ENCODE measurements around the gene PTPN14. TPM values are rescaled to one million over a fixed set of nuclear protein-coding genes. Genes with fewer than 3 reads are reported as not detected.

The PTPN14 gene
- total RNA-seq, 3 donors from 2014 or later = 5.8 to 49.0 (median 8.3) TPM

DNA sequence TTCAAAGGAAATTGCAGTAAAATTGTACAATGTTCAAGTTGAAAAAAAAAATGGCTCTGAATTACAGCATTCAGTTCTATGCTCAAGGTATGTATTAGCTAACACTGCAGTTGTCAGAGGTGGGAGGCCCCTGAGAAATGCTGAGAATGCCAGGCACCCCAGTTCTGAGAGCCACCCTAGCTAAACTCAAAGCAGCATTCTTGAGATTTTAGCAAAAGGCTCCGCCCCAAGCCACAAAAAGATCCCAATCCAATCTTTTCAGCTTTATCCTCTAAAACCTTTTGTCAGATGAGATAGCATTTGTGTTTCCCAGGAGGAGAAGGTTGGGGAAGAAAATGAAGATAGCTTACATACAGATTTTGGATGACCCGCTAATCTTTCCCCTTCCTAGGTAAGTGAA, 201.6 kb downstream of the PTPN14 start:
- intact Hi-C loops (cut with DNase I, micrococcal nuclease) = no loop called here
- no peak for TF ChIP-seq CTCF (IDR thresholded peaks at IDR 0.05)
- no peaks in the 10 kb centered on the region for H3K36me3 ChIP-seq (ENCODE audit: low read depth)
- no peaks in the 10 kb centered on the region for H3K4me1 ChIP-seq (ENCODE audit: low read depth)
- DNase-seq = no peak
- no peaks in the 10 kb centered on the region for H3K9me3 ChIP-seq
- no peak overlapping the region for H3K4me3 ChIP-seq
- ATAC-seq = no peak

GRCh38 chr1:214349008-214349407, 202.4 kb downstream of the PTPN14 start:
- intact Hi-C loops (cut with DNase I, micrococcal nuclease) = no loop called here
- TF ChIP-seq CTCF (IDR thresholded peaks at IDR 0.05) = no peak
- Histone ChIP-seq H3K9me3 (no peaks in the 10 kb centered on the region), H3K36me3 (ENCODE audit: low read depth) (no peaks in the 10 kb centered on the region), H3K4me3 (no peak overlapping the region), H3K4me1 (ENCODE audit: low read depth) (no peaks in the 10 kb centered on the region)
- ATAC-seq (no peak), DNase-seq (no peak)

DNA sequence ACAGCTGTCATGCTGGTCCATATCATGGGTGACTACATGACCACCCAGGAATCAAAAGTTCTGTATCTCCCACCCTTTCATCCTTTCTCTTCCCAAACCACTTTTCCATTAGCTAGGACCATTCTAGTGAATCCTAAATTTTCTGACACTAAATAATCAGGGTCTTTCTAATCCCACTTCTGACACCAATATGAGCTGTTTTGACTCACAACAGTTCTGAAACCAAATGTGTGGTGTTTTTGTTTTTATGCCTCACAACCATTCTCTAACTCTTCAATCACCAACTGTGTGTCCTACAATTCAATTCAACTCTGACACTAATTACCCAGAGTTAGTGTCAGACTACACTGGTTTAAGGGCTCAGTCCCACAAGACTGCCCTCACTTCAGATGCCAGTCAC, 206.5 kb downstream of the PTPN14 start:
- TF ChIP-seq CTCF (IDR thresholded peaks at IDR 0.05) = no peak
- Histone ChIP-seq H3K4me3 (no peak overlapping the region), H3K4me1 (ENCODE audit: low read depth) (no peaks in the 10 kb centered on the region), H3K9me3 (no peaks in the 10 kb centered on the region), H3K36me3 (ENCODE audit: low read depth) (no peaks in the 10 kb centered on the region)
- intact Hi-C loops (cut with DNase I, micrococcal nuclease) = no loop called here
- ATAC-seq (no peak), DNase-seq (no peak)

GRCh38 chr1:214342525-214342924, 208.9 kb downstream of the PTPN14 start:
- no peak overlapping the region for H3K4me3 ChIP-seq
- TF ChIP-seq CTCF (IDR thresholded peaks at IDR 0.05) = no peak
- H3K9me3 ChIP-seq = no peaks in the 10 kb centered on the region
- no peak for ATAC-seq
- no peaks in the 10 kb centered on the region for H3K4me1 ChIP-seq (ENCODE audit: low read depth)
- DNase-seq = no peak
- intact Hi-C loops (cut with DNase I, micrococcal nuclease) = no loop called here
- no peaks in the 10 kb centered on the region for H3K36me3 ChIP-seq (ENCODE audit: low read depth)

- ATAC-seq (no peak), DNase-seq (no peak)
- Histone ChIP-seq H3K4me1 (ENCODE audit: low read depth) (no peaks in the 10 kb centered on the region), H3K4me3 (no peak overlapping the region), H3K9me3 (no peaks in the 10 kb centered on the region), H3K36me3 (ENCODE audit: low read depth) (no peaks in the 10 kb centered on the region)
- TF ChIP-seq CTCF (IDR thresholded peaks at IDR 0.05) = no peak
- intact Hi-C loops (cut with DNase I, micrococcal nuclease) = no loop called here
These were observed 209.5 kb downstream of the PTPN14 start for GRCh38 chr1:214341932-214342331.

DNA sequence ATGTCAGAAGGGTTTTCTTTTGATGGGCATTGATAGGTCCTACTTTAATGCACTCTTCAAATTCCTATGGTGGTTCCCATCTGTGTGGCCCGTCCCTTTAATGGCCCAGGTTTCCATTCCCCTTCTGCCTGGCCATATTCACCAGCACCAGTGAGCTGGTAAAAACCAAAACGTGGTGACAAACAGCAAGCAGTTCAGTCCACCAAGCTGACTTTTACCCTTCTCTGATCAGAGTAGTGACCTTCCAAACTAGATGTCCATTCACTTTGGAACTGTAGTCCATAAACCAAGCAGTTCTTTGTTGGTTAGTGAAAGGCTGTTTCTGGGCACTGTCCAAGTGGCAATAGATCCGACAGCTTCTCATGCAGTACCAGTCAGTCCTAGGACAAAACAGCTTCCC, 209.9 kb downstream of the PTPN14 start:
- no peak for TF ChIP-seq CTCF (IDR thresholded peaks at IDR 0.05)

More for the DNA sequence above, 209.9 kb downstream of the PTPN14 start:
- Histone ChIP-seq H3K36me3 (ENCODE audit: low read depth) (no peaks in the 10 kb centered on the region), H3K4me1 (ENCODE audit: low read depth) (no peaks in the 10 kb centered on the region), H3K4me3 (no peak overlapping the region), H3K9me3 (no peaks in the 10 kb centered on the region)
- DNase-seq (no peak), ATAC-seq (no peak)
- intact Hi-C loops (cut with DNase I, micrococcal nuclease) = no loop called here
